ENCODE data around the gene PRICKLE2.

DNA sequence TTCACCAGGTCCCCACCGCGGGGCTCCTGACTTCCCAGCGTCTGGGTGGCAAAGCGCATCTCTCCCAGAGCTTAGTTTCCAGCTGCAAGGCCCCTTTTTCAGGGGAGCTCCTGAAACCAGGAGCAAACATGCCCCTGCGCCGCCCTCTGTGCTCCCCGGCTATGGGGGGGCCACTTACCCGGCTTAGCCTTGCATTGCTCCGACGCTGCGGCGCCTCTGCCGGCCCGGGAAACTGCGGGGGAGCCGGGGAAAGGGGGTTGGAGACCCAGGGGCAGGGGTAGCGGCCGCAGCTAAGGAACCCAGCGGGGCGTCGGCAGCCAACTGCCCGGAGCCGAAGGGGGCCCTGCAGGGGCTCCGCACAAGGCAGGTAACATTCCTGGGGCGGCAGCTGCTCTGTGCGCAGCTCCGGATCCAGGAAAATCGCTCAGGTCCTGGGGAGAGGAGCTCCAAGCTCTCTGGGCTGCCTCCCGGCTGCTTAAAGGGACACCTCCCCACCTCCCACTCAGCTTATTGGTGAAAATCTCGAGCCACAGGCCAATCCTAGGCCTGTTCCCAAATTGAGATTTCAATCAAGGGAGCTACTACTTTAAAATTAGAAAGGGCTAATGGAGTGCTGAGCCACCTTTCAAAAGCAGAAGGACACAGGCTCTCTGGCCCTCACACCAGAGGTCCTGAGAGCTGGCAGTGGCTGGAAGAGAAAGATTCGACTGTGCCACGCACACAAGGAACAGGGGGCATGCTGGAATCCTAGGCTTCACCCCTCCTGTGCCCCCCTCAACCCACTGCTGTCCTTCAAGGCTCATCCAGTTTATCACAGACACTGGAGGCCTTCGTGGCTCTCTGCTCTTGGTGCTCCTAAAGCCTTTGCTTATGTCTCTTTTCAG is 42.7 kb upstream of the PRICKLE2 start:
- TF ChIP-seq, protein P1, sequence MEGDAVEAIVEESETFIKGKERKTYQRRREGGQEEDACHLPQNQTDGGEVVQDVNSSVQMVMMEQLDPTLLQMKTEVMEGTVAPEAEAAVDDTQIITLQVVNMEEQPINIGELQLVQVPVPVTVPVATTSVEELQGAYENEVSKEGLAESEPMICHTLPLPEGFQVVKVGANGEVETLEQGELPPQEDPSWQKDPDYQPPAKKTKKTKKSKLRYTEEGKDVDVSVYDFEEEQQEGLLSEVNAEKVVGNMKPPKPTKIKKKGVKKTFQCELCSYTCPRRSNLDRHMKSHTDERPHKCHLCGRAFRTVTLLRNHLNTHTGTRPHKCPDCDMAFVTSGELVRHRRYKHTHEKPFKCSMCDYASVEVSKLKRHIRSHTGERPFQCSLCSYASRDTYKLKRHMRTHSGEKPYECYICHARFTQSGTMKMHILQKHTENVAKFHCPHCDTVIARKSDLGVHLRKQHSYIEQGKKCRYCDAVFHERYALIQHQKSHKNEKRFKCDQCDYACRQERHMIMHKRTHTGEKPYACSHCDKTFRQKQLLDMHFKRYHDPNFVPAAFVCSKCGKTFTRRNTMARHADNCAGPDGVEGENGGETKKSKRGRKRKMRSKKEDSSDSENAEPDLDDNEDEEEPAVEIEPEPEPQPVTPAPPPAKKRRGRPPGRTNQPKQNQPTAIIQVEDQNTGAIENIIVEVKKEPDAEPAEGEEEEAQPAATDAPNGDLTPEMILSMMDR (IDR thresholded peaks at IDR 0.05; ENCODE audit: insufficient read depth, low read depth, low read length) = no peak
- TF ChIP-seq EZH2 (IDR thresholded peaks at IDR 0.05; ENCODE audit: insufficient read depth, low read length) = no peak
